ENCODE measurements around the gene AKAP13. TPM values are rescaled to one million over a fixed set of nuclear protein-coding genes. Genes with fewer than 3 reads are reported as not detected.

The AKAP13 gene
- total RNA-seq, 3 donors from 2014 or later = 198 to 331 (median 259) TPM

- H3K27me3 ChIP-seq = no peaks in the 10 kb centered on the region
- no peak overlapping the region for H3K4me3 ChIP-seq
- no peaks in the 10 kb centered on the region for H3K36me3 ChIP-seq
- TF ChIP-seq CTCF (IDR thresholded peaks at IDR 0.05) (no peak), POLR2A (IDR thresholded peaks at IDR 0.05) (no peak), POLR2AphosphoS5 (IDR thresholded peaks at IDR 0.05) (no peak)
- intact Hi-C loops (cut with DNase I; ENCODE audit: low total_unique reads) = no loop called here
- H3K4me1 ChIP-seq = peaks cover 0 to 4% of the 10 kb centered on the region in 2 donors
- no peak for DNase-seq (ENCODE audit: low spot score in 2 of 2)
- H3K27ac ChIP-seq = no peak overlapping the region
- no peaks in the 10 kb centered on the region for H3K9me3 ChIP-seq
Observed at GRCh38 chr15:85495544-85495943, 115.1 kb downstream of the AKAP13 start.

GRCh38 chr15:85496151-85496550, 115.7 kb downstream of the AKAP13 start:
- intact Hi-C loops (cut with DNase I; ENCODE audit: low total_unique reads) = no loop called here
- Histone ChIP-seq H3K9me3 (no peaks in the 10 kb centered on the region), H3K36me3 (no peaks in the 10 kb centered on the region), H3K27me3 (no peaks in the 10 kb centered on the region), H3K27ac (no peak overlapping the region), H3K4me1 (peaks cover 0 to 4% of the 10 kb centered on the region in 2 donors), H3K4me3 (no peak overlapping the region)
- TF ChIP-seq POLR2A (IDR thresholded peaks at IDR 0.05) (no peak), CTCF (IDR thresholded peaks at IDR 0.05) (no peak), POLR2AphosphoS5 (IDR thresholded peaks at IDR 0.05) (no peak)
- DNase-seq (ENCODE audit: low spot score in 2 of 2) = no peak

- Histone ChIP-seq H3K27ac (no peak overlapping the region), H3K36me3 (no peaks in the 10 kb centered on the region), H3K4me1 (peaks cover 0 to 4% of the 10 kb centered on the region in 2 donors), H3K4me3 (no peak overlapping the region), H3K27me3 (no peaks in the 10 kb centered on the region), H3K9me3 (no peaks in the 10 kb centered on the region)
- TF ChIP-seq POLR2A (IDR thresholded peaks at IDR 0.05) (no peak), POLR2AphosphoS5 (IDR thresholded peaks at IDR 0.05) (no peak), CTCF (IDR thresholded peaks at IDR 0.05) (no peak)
- intact Hi-C loops (cut with DNase I; ENCODE audit: low total_unique reads) = no loop called here
- no peak for DNase-seq (ENCODE audit: low spot score in 2 of 2)
Observed at GRCh38 chr15:85496551-85497171, 116.3 kb downstream of the AKAP13 start.

- no peak for DNase-seq (ENCODE audit: low spot score in 2 of 2)
- no peak overlapping the region for H3K4me3 ChIP-seq
- H3K27me3 ChIP-seq = no peaks in the 10 kb centered on the region
- H3K4me1 ChIP-seq = peaks cover 0 to 4% of the 10 kb centered on the region in 2 donors
- H3K36me3 ChIP-seq = no peaks in the 10 kb centered on the region
- H3K9me3 ChIP-seq = no peaks in the 10 kb centered on the region
- TF ChIP-seq POLR2A (IDR thresholded peaks at IDR 0.05) = no peak
- H3K27ac ChIP-seq = no peak overlapping the region
- intact Hi-C loops (cut with DNase I; ENCODE audit: low total_unique reads) = no loop called here
Observed at GRCh38 chr15:85497172-85497569, 116.8 kb downstream of the AKAP13 start.

GRCh38 chr15:85498471-85498870, 118.1 kb downstream of the AKAP13 start:
- Histone ChIP-seq H3K36me3 (no peaks in the 10 kb centered on the region), H3K27ac (no peak overlapping the region), H3K4me1 (peaks cover 0 to 4% of the 10 kb centered on the region in 2 donors), H3K4me3 (no peak overlapping the region), H3K27me3 (no peaks in the 10 kb centered on the region), H3K9me3 (no peaks in the 10 kb centered on the region)
- intact Hi-C loops (cut with DNase I; ENCODE audit: low total_unique reads) = no loop called here
- TF ChIP-seq POLR2AphosphoS5 (IDR thresholded peaks at IDR 0.05) = no peak
- TF ChIP-seq CTCF (IDR thresholded peaks at IDR 0.05) = no peak
- TF ChIP-seq POLR2A (IDR thresholded peaks at IDR 0.05) = no peak
- DNase-seq (ENCODE audit: low spot score in 2 of 2) = no peak

Data from breast epithelium (tissue), 4 donors.